WTC11 (cell line): Measurements from ENCODE around the gene PRLR.

Source experiments
- CBFB ChIP-seq: sonication (generic); formaldehyde crosslinking; IDR thresholded peaks from 2 replicates; pipeline ENCODE4 v1.8.1; 2022; ENCODE audit warnings: mild to moderate bottlenecking, low read depth, missing genetic modification reagents
- EMX1 ChIP-seq: fragments of 250-450 bp; sonication (Bioruptor Pico); IDR thresholded peaks from 2 replicates; pipeline ENCODE4 v1.8.0; 2021; ENCODE audit warnings: mild to moderate bottlenecking
- JUN ChIP-seq: sonication (generic); formaldehyde crosslinking; IDR thresholded peaks from 2 replicates; pipeline ENCODE4 v1.8.0; 2023; ENCODE audit warnings: mild to moderate bottlenecking, missing genetic modification reagents
- MAX ChIP-seq: sonication (generic); formaldehyde crosslinking; IDR thresholded peaks from 2 replicates; pipeline ENCODE4 v1.8.0; 2022; ENCODE audit warnings: mild to moderate bottlenecking, missing genetic modification reagents
- NR1H2 ChIP-seq: sonication (generic); formaldehyde crosslinking; IDR thresholded peaks from 2 replicates; pipeline ENCODE4 v1.9.0; 2021; ENCODE audit warnings: mild to moderate bottlenecking, moderate library complexity, missing genetic modification reagents
- NR3C1 ChIP-seq: sonication (generic); formaldehyde crosslinking; conservative IDR thresholded peaks from 2 replicates; pipeline ENCODE4 v1.8.1; 2023; ENCODE audit warnings: low read depth, mild to moderate bottlenecking, missing genetic modification reagents
- RELA ChIP-seq: sonication (generic); formaldehyde crosslinking; IDR thresholded peaks from 2 replicates; pipeline ENCODE4 v1.8.1; 2022; ENCODE audit warnings: missing genetic modification reagents, mild to moderate bottlenecking, borderline replicate concordance
- TF ChIP-seq, protein P1 (sequence below): fragments of 200-600 bp; IDR thresholded peaks from 2 replicates; pipeline ENCODE4 v1.8.0; 2022; ENCODE audit warnings: antibody characterized with exemption

GRCh38 chr5:35023391-35024178 lies 206.7 kb downstream of the PRLR start:
- TF ChIP-seq RELA (CRISPR knock-in tag) (no peak), NR1H2 (CRISPR knock-in tag) (no peak), EMX1 (CRISPR knock-in tag) (no peak), CBFB (no peak), MAX (CRISPR knock-in tag) (no peak), NR3C1 (no peak), JUN (CRISPR knock-in tag) (no peak)
- TF ChIP-seq, protein P1, sequence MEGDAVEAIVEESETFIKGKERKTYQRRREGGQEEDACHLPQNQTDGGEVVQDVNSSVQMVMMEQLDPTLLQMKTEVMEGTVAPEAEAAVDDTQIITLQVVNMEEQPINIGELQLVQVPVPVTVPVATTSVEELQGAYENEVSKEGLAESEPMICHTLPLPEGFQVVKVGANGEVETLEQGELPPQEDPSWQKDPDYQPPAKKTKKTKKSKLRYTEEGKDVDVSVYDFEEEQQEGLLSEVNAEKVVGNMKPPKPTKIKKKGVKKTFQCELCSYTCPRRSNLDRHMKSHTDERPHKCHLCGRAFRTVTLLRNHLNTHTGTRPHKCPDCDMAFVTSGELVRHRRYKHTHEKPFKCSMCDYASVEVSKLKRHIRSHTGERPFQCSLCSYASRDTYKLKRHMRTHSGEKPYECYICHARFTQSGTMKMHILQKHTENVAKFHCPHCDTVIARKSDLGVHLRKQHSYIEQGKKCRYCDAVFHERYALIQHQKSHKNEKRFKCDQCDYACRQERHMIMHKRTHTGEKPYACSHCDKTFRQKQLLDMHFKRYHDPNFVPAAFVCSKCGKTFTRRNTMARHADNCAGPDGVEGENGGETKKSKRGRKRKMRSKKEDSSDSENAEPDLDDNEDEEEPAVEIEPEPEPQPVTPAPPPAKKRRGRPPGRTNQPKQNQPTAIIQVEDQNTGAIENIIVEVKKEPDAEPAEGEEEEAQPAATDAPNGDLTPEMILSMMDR = no peak
